Measurements from ENCODE around the gene ADAMTS13. TPM values are rescaled to one million over a fixed set of nuclear protein-coding genes. Genes with fewer than 3 reads are reported as not detected.

ADAMTS13 gene
- total and polyA plus RNA-seq, 2 donors (not counting 3 experiments of a cell fraction or from before 2014, with no cell fraction given), result 1.5 to 2.5 TPM

DNA sequence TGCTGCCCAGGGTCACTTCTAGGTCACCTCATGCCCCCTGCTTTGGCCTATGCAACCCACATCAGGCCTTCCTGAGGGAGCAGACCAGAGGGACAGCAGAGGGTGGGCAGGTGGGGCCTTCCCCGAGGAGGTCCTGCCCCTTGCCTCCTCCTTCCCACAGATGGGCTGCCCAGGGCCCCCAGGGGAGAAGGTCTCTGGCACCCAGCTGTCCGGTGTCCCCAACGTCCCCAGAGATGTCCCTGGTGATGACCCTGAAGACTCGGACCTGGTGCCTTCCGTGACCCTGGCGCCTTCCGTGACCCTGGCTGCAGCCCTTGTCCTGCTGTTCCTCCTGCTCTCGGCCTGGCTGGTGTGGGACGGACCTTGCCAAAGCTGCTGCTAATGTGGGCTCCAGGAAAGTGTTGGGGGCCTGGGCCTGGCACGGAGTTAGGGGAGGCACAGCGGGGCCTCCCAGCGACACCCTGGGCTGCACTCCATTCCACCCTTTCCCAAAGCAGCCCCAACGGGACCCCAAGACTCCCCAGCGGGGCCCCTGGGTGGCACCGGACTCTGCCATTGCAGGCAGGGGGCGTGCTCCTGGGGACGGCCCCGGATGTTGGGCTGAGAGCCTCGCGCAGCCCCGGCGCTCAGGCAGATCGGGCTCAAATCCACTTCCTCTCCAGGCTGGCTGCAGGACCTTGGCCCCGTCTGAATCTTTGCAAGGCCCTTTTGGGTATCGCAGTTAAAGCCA is 63.5 kb downstream of the ADAMTS13 start:
- no peak overlapping the region for H3K9ac ChIP-seq (replicated peaks; ENCODE audit: extremely low read depth, insufficient read depth, low read length)
- no peak overlapping the region for H3K4me2 ChIP-seq (ENCODE audit: insufficient read depth, low read length)
- H3K27me3 ChIP-seq (ENCODE audit: control insufficient read depth in 2 of 2, insufficient read depth in 2 of 2, low read length in 2 of 2), result no peaks in the 10 kb centered on the region
- intact Hi-C loops (cut with micrococcal nuclease) (loop anchor here (1.0 to 2.0 kb wide), 6 partner anchors 78 to 463 kb away; partner anchors contain the start of genes SURF1 and SURF2), dilution Hi-C loops (cut with MboI; ENCODE audit: extremely low pct_ligation_motif_present, low sequenced_read_pairs) (no loop called here)
- no peaks in the 10 kb centered on the region for H3K9me3 ChIP-seq (replicated peaks; ENCODE audit: control insufficient read depth, insufficient read depth, low read length)
- H4K20me1 ChIP-seq (replicated peaks; ENCODE audit: control insufficient read depth, extremely low read depth, insufficient read depth, low read length), result no peaks in the 10 kb centered on the region
- CTCF ChIA-PET, result interaction anchor here (0.6 to 7.3 kb wide), 21 partner anchors 11 to 464 kb away, joined by 3 to 142 read pairs (median 5); partner anchors contain the start of genes STKLD1, SURF1 and SURF2
- no peaks in the 10 kb centered on the region for H3K9me1 ChIP-seq (replicated peaks; ENCODE audit: control insufficient read depth, extremely low read depth, insufficient read depth, low read length)
- H2AFZ ChIP-seq (ENCODE audit: low read depth, low read length), result no peak overlapping the region
- H3K4me1 ChIP-seq (ENCODE audit: control insufficient read depth, extremely low read depth, insufficient read depth, low read length), result no peaks in the 10 kb centered on the region
- FAIRE-seq (no peak), DNase-seq (ENCODE audit: low read depth, low spot score) (no peak)
- BruUV-seq (replicated peaks), result no TSS peak
- POLR2A ChIA-PET, result no interaction called here
- TF ChIP-seq MAX (IDR thresholded peaks at IDR 0.05; ENCODE audit: insufficient read depth, insufficient read length), result no peak
- no peak for TF ChIP-seq GATA2 (IDR thresholded peaks at IDR 0.05; ENCODE audit: insufficient read depth, insufficient read length, low read depth, low read length)
- no peak for TF ChIP-seq MYC (IDR thresholded peaks at IDR 0.05; ENCODE audit: low read depth, low read length)
- no peak for TF ChIP-seq JUN (IDR thresholded peaks at IDR 0.05; ENCODE audit: borderline replicate concordance, insufficient read depth, insufficient read length, low read depth)
- no peak for TF ChIP-seq FOS (IDR thresholded peaks at IDR 0.05; ENCODE audit: borderline replicate concordance, insufficient read depth, low read length)
- no peak overlapping the region for H3K4me3 ChIP-seq (replicated peaks in 1 of 3; ENCODE audit: insufficient read depth in 1 of 3, low read depth in 1 of 3, low read length in 3 of 3)
- H3K36me3 ChIP-seq (ENCODE audit: control insufficient read depth in 2 of 2, extremely low read depth in 1 of 2, insufficient read depth in 2 of 2, low read length in 2 of 2), result no peaks in the 10 kb centered on the region
- H3K27ac ChIP-seq (ENCODE audit: insufficient read depth, low read depth, low read length), result no peak overlapping the region
- H3K79me2 ChIP-seq (ENCODE audit: control insufficient read depth, insufficient read depth, low read length), result no peaks in the 10 kb centered on the region

DNA sequence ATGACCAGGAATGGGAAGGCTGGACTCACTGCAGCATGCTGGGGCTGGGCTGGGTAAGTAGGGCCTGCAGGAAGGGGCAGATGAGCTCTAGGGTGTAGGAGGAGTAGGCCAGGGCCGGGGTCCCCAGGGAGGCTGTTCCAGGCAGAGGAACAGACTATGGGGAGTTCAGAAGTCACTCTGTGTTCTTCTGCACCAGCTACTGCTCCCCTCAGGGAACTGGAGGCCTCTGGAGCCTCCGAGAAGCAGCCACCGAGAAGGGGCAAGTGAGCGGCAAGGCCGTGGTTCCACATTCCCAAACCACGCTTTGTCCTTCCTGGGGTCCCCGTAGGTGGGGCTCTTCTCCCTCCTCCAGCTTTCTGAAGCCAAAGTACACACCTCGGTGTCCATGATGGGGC is 65.2 kb downstream of the ADAMTS13 start:
- no peaks in the 10 kb centered on the region for H3K9me1 ChIP-seq (replicated peaks; ENCODE audit: control insufficient read depth, extremely low read depth, insufficient read depth, low read length)
- H3K79me2 ChIP-seq (ENCODE audit: control insufficient read depth, insufficient read depth, low read length), result no peaks in the 10 kb centered on the region
- intact Hi-C loops (cut with micrococcal nuclease), result loop anchor here (2.0 kb wide), 2 partner anchors 91 to 249 kb away; no protein-coding TSS in a partner anchor
- TF ChIP-seq POLR2A (IDR thresholded peaks at IDR 0.05; ENCODE audit: low read depth, low read length) (no peak), MAX (IDR thresholded peaks at IDR 0.05; ENCODE audit: insufficient read depth, insufficient read length) (no peak), EZH2 (IDR thresholded peaks at IDR 0.05; ENCODE audit: borderline replicate concordance, low read depth, low read length, severe bottlenecking) (no peak), JUN (IDR thresholded peaks at IDR 0.05; ENCODE audit: borderline replicate concordance, insufficient read depth, insufficient read length, low read depth) (no peak), GATA2 (IDR thresholded peaks at IDR 0.05; ENCODE audit: insufficient read depth, insufficient read length, low read depth, low read length) (no peak), FOS (IDR thresholded peaks at IDR 0.05; ENCODE audit: borderline replicate concordance, insufficient read depth, low read length) (no peak), POLR2AphosphoS5 (IDR thresholded peaks at IDR 0.05; ENCODE audit: insufficient read depth, low read depth, low read length) (no peak), MYC (IDR thresholded peaks at IDR 0.05; ENCODE audit: low read depth, low read length) (no peak)
- TF ChIP-seq, protein P1, sequence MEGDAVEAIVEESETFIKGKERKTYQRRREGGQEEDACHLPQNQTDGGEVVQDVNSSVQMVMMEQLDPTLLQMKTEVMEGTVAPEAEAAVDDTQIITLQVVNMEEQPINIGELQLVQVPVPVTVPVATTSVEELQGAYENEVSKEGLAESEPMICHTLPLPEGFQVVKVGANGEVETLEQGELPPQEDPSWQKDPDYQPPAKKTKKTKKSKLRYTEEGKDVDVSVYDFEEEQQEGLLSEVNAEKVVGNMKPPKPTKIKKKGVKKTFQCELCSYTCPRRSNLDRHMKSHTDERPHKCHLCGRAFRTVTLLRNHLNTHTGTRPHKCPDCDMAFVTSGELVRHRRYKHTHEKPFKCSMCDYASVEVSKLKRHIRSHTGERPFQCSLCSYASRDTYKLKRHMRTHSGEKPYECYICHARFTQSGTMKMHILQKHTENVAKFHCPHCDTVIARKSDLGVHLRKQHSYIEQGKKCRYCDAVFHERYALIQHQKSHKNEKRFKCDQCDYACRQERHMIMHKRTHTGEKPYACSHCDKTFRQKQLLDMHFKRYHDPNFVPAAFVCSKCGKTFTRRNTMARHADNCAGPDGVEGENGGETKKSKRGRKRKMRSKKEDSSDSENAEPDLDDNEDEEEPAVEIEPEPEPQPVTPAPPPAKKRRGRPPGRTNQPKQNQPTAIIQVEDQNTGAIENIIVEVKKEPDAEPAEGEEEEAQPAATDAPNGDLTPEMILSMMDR (IDR thresholded peaks at IDR 0.05; ENCODE audit: extremely low read depth in 1 of 2, insufficient read depth in 1 of 2, low read depth in 1 of 2, low read length in 2 of 2), result no peak
- peak overlapping the region; percentile 80 for H2AFZ ChIP-seq (ENCODE audit: low read depth, low read length)
- dilution Hi-C loops (cut with MboI; ENCODE audit: extremely low pct_ligation_motif_present, low sequenced_read_pairs), result no loop called here
- DNase-seq (ENCODE audit: low read depth, low spot score) (no peak), FAIRE-seq (no peak)
- H3K27me3 ChIP-seq (ENCODE audit: control insufficient read depth in 2 of 2, insufficient read depth in 2 of 2, low read length in 2 of 2), result no peaks in the 10 kb centered on the region
- H3K36me3 ChIP-seq (ENCODE audit: control insufficient read depth in 2 of 2, extremely low read depth in 1 of 2, insufficient read depth in 2 of 2, low read length in 2 of 2), result no peaks in the 10 kb centered on the region
- no peak overlapping the region for H3K4me3 ChIP-seq (replicated peaks in 1 of 3; ENCODE audit: insufficient read depth in 1 of 3, low read depth in 1 of 3, low read length in 3 of 3)
- H3K4me1 ChIP-seq (ENCODE audit: control insufficient read depth, extremely low read depth, insufficient read depth, low read length), result no peaks in the 10 kb centered on the region
- BruUV-seq (replicated peaks), result no TSS peak
- no peak overlapping the region for H3K27ac ChIP-seq (ENCODE audit: insufficient read depth, low read depth, low read length)
- H4K20me1 ChIP-seq (replicated peaks; ENCODE audit: control insufficient read depth, extremely low read depth, insufficient read depth, low read length), result no peaks in the 10 kb centered on the region
- ChIA-PET POLR2A (no interaction called here), CTCF (interaction anchor here (0.7 to 7.3 kb wide), 11 partner anchors 9 to 509 kb away, joined by 3 to 142 read pairs (median 6); partner anchors contain the start of genes GFI1B, SLC2A6, SURF1 and SURF2)
- no peaks in the 10 kb centered on the region for H3K9me3 ChIP-seq (replicated peaks; ENCODE audit: control insufficient read depth, insufficient read depth, low read length)
- no peak overlapping the region for H3K9ac ChIP-seq (replicated peaks; ENCODE audit: extremely low read depth, insufficient read depth, low read length)
- H3K4me2 ChIP-seq (ENCODE audit: insufficient read depth, low read length), result no peak overlapping the region

All from endothelial cell of umbilical vein (primary cell).